Activated naive CD8-positive, alpha-beta T cell (primary cell): Measurements from ENCODE around the gene RAD51.

Experiments
- H3K27ac Mint-ChIP-seq: one replicate; pipeline ENCODE4 v1.8.0; 2021; ENCODE audit warnings: mixed read lengths
- H3K27me3 Mint-ChIP-seq: one replicate; pipeline ENCODE4 v1.8.0; 2021; ENCODE audit warnings: mixed read lengths
- H3K36me3 Mint-ChIP-seq: one replicate; pipeline ENCODE4 v1.8.0; 2021; ENCODE audit warnings: mixed read lengths
- H3K4me1 Mint-ChIP-seq: one replicate; pipeline ENCODE4 v1.8.0; 2021; ENCODE audit warnings: low read depth, mixed read lengths
- H3K4me3 Mint-ChIP-seq: one replicate; pipeline ENCODE4 v1.8.0; 2021; ENCODE audit warnings: mild to moderate bottlenecking, mixed read lengths
- H3K9me3 Mint-ChIP-seq: one replicate; pipeline ENCODE4 v1.8.0; 2021; ENCODE audit warnings: low read depth, mixed read lengths

Gene RAD51

GRCh38 chr15:40763801-40764628, 69.0 kb downstream of the RAD51 start, which contains the start of gene GCHFR:
TSS of gene GCHFR (plus strand) at chr15:40764068. CDS start at chr15:40764181, 113 bp downstream.
- H3K36me3 Mint-ChIP-seq = no peaks in the 10 kb centered on the region
- H3K9me3 Mint-ChIP-seq = no peaks in the 10 kb centered on the region
- H3K4me3 Mint-ChIP-seq = peak within 1 kb of the TSS; percentile 88
- H3K4me1 Mint-ChIP-seq = peaks cover 37% of the 10 kb centered on the region
- peak within 1 kb of the TSS; percentile 90 for H3K27ac Mint-ChIP-seq
- no peaks in the 10 kb centered on the region for H3K27me3 Mint-ChIP-seq

- Mint-ChIP-seq H3K36me3 (no peaks in the 10 kb centered on the region), H3K4me3 (peak overlapping the region; percentile 88), H3K4me1 (peaks cover 42% of the 10 kb centered on the region)
These were observed 69.7 kb downstream of the RAD51 start for GRCh38 chr15:40764629-40765103.

GRCh38 chr15:40766194-40766815, 71.3 kb downstream of the RAD51 start:
- H3K27ac Mint-ChIP-seq = peak overlapping the region; percentile 64
- no peaks in the 10 kb centered on the region for H3K27me3 Mint-ChIP-seq
- H3K4me1 Mint-ChIP-seq = peaks cover 48% of the 10 kb centered on the region

More at GRCh38 chr15:40764629-40765103, 69.7 kb downstream of the RAD51 start:
- Mint-ChIP-seq H3K9me3 (no peaks in the 10 kb centered on the region), H3K27me3 (no peaks in the 10 kb centered on the region), H3K27ac (peak overlapping the region; percentile 90)

GRCh38 chr15:40766906-40767837, 72.2 kb downstream of the RAD51 start:
- H3K4me1 Mint-ChIP-seq = peaks cover 48% of the 10 kb centered on the region
- no peaks in the 10 kb centered on the region for H3K9me3 Mint-ChIP-seq
- H3K27ac Mint-ChIP-seq = no peak overlapping the region
- H3K36me3 Mint-ChIP-seq = no peaks in the 10 kb centered on the region
- no peaks in the 10 kb centered on the region for H3K27me3 Mint-ChIP-seq
- no peak overlapping the region for H3K4me3 Mint-ChIP-seq

More at GRCh38 chr15:40766194-40766815, 71.3 kb downstream of the RAD51 start:
- H3K9me3 Mint-ChIP-seq = no peaks in the 10 kb centered on the region
- H3K4me3 Mint-ChIP-seq = peak overlapping the region; percentile 23
- H3K36me3 Mint-ChIP-seq = no peaks in the 10 kb centered on the region

- no peaks in the 10 kb centered on the region for H3K9me3 Mint-ChIP-seq
- peaks cover 43% of the 10 kb centered on the region for H3K4me1 Mint-ChIP-seq
- no peak overlapping the region for H3K4me3 Mint-ChIP-seq
- no peak overlapping the region for H3K27ac Mint-ChIP-seq
- H3K27me3 Mint-ChIP-seq = no peaks in the 10 kb centered on the region
- H3K36me3 Mint-ChIP-seq = no peaks in the 10 kb centered on the region
These were observed 73.0 kb downstream of the RAD51 start for GRCh38 chr15:40767838-40768500.

GRCh38 chr15:40768521-40769273, 73.7 kb downstream of the RAD51 start:
- Mint-ChIP-seq H3K27me3 (no peaks in the 10 kb centered on the region), H3K27ac (peak overlapping the region; percentile 95), H3K4me1 (peaks cover 38% of the 10 kb centered on the region), H3K36me3 (no peaks in the 10 kb centered on the region), H3K9me3 (no peaks in the 10 kb centered on the region), H3K4me3 (peak overlapping the region; percentile 65)

- Mint-ChIP-seq H3K27ac (peak within 1 kb of the TSS; percentile 95), H3K9me3 (no peaks in the 10 kb centered on the region), H3K36me3 (no peaks in the 10 kb centered on the region), H3K4me3 (peak within 1 kb of the TSS; percentile 79), H3K4me1 (peaks cover 36% of the 10 kb centered on the region), H3K27me3 (no peaks in the 10 kb centered on the region)
These were observed 74.5 kb downstream of the RAD51 start, which contains the start of gene C15orf62 for GRCh38 chr15:40769274-40770146. TSS of gene C15orf62 (plus strand) at chr15:40769980. CDS start at chr15:40770496, 516 bp downstream.

- no peaks in the 10 kb centered on the region for H3K9me3 Mint-ChIP-seq
- H3K4me3 Mint-ChIP-seq = peak overlapping the region; percentile 79
- H3K27ac Mint-ChIP-seq = peak overlapping the region; percentile 95
- no peaks in the 10 kb centered on the region for H3K27me3 Mint-ChIP-seq
- peaks cover 3% of the 10 kb centered on the region for H3K36me3 Mint-ChIP-seq
- peaks cover 28% of the 10 kb centered on the region for H3K4me1 Mint-ChIP-seq
These were observed 75.3 kb downstream of the RAD51 start for GRCh38 chr15:40770147-40770721.

- Mint-ChIP-seq H3K27me3 (no peaks in the 10 kb centered on the region), H3K27ac (peak overlapping the region; percentile 72), H3K4me1 (peaks cover 20% of the 10 kb centered on the region), H3K9me3 (no peaks in the 10 kb centered on the region), H3K4me3 (no peak overlapping the region), H3K36me3 (peaks cover 3% of the 10 kb centered on the region)
These were observed 76.3 kb downstream of the RAD51 start for GRCh38 chr15:40771242-40771641.

- Mint-ChIP-seq H3K36me3 (peaks cover 9% of the 10 kb centered on the region), H3K4me3 (no peak overlapping the region), H3K27ac (peak overlapping the region; percentile 22), H3K9me3 (no peaks in the 10 kb centered on the region), H3K4me1 (peaks cover 23% of the 10 kb centered on the region), H3K27me3 (no peaks in the 10 kb centered on the region)
These were observed 77.0 kb downstream of the RAD51 start for GRCh38 chr15:40772014-40772413.

- Mint-ChIP-seq H3K4me3 (no peak overlapping the region), H3K27ac (no peak overlapping the region)
These were observed 78.5 kb downstream of the RAD51 start for GRCh38 chr15:40773496-40773895.

GRCh38 chr15:40773902-40774301, 78.9 kb downstream of the RAD51 start:
- Mint-ChIP-seq H3K4me3 (no peak overlapping the region), H3K9me3 (no peaks in the 10 kb centered on the region), H3K27ac (no peak overlapping the region), H3K27me3 (no peaks in the 10 kb centered on the region), H3K36me3 (peaks cover 9% of the 10 kb centered on the region), H3K4me1 (peaks cover 16% of the 10 kb centered on the region)

More at GRCh38 chr15:40773496-40773895, 78.5 kb downstream of the RAD51 start:
- H3K36me3 Mint-ChIP-seq = peaks cover 9% of the 10 kb centered on the region
- no peaks in the 10 kb centered on the region for H3K9me3 Mint-ChIP-seq
- peaks cover 20% of the 10 kb centered on the region for H3K4me1 Mint-ChIP-seq
- H3K27me3 Mint-ChIP-seq = no peaks in the 10 kb centered on the region
